Activated gamma-delta T cell treated with anti-CD3 and anti-CD28 coated beads, Interleukin-2, amount 50 U/mL, for 16 hours (primary cell): ENCODE measurements around the gene SERPINE2.

Experiments used
- DNase-seq: peaks from one replicate; pipeline ENCODE4 v3.0.0-alpha.2; 2020; ENCODE audit warnings: low read depth

Gene SERPINE2

GRCh38 chr2:224039080-224039769 lies at the start of gene SERPINE2:
SERPINE2 (minus strand) TSS chr2:224039286; CDS start chr2:224001900, 37,386 bp downstream.
- DNase-seq, result peak; percentile 17

- no peak for DNase-seq
Measured at GRCh38 chr2:224086226-224086914, 47.3 kb upstream of the SERPINE2 start.

GRCh38 chr2:224085811-224086210 lies 46.7 kb upstream of the SERPINE2 start:
- no peak for DNase-seq

GRCh38 chr2:224085246-224085645 lies 46.2 kb upstream of the SERPINE2 start:
- no peak for DNase-seq

GRCh38 chr2:224084266-224084892 lies 45.3 kb upstream of the SERPINE2 start:
- no peak for DNase-seq

GRCh38 chr2:224083638-224084037 lies 44.6 kb upstream of the SERPINE2 start:
- DNase-seq, result no peak

GRCh38 chr2:224078656-224079055 lies 39.6 kb upstream of the SERPINE2 start:
- DNase-seq, result no peak

GRCh38 chr2:224077773-224078507 lies 38.9 kb upstream of the SERPINE2 start:
- DNase-seq, result no peak

- DNase-seq, result no peak
Measured at GRCh38 chr2:224075588-224075987, 36.5 kb upstream of the SERPINE2 start.

GRCh38 chr2:224073676-224074075 lies 34.6 kb upstream of the SERPINE2 start:
- DNase-seq, result no peak

- no peak for DNase-seq
Measured at GRCh38 chr2:224072541-224073188, 33.6 kb upstream of the SERPINE2 start.

- no peak for DNase-seq
Measured at GRCh38 chr2:224069172-224069571, 30.1 kb upstream of the SERPINE2 start.

- no peak for DNase-seq
Measured at GRCh38 chr2:224063298-224063648, 24.2 kb upstream of the SERPINE2 start.

GRCh38 chr2:224062481-224063297 lies 23.6 kb upstream of the SERPINE2 start:
- DNase-seq, result no peak

- DNase-seq, result no peak
Measured at GRCh38 chr2:224060783-224061482, 21.8 kb upstream of the SERPINE2 start.

- no peak for DNase-seq
Measured at GRCh38 chr2:224059178-224059577, 20.1 kb upstream of the SERPINE2 start.

GRCh38 chr2:224058048-224058775 lies 19.1 kb upstream of the SERPINE2 start:
- no peak for DNase-seq

- DNase-seq, result no peak
Measured at GRCh38 chr2:224056889-224057288, 17.8 kb upstream of the SERPINE2 start.

- no peak for DNase-seq
Measured at GRCh38 chr2:224055101-224055500, 16.0 kb upstream of the SERPINE2 start.

GRCh38 chr2:224046752-224047151 lies 7.7 kb upstream of the SERPINE2 start:
- no peak for DNase-seq
